GM12875 (cell line): ENCODE data around the gene TRAF2.
A peak's percentile ranks its signal among the peaks of the same experiment; 100 is the strongest.

Experiments
- H3K4me3 ChIP-seq: one replicate; pipeline ENCODE4 v1.5.1; 2011; ENCODE audit warnings: low read depth, low read length, control low read depth
- TF ChIP-seq, protein P1 (sequence below): IDR thresholded peaks from 2 replicates; pipeline ENCODE4 v1.5.1; 2011; ENCODE audit warnings: low read depth, mild to moderate bottlenecking, control low read depth, inconsistent platforms, low read length, moderate library complexity, borderline replicate concordance; ENCODE audit not compliant: insufficient read depth

The TRAF2 gene

DNA sequence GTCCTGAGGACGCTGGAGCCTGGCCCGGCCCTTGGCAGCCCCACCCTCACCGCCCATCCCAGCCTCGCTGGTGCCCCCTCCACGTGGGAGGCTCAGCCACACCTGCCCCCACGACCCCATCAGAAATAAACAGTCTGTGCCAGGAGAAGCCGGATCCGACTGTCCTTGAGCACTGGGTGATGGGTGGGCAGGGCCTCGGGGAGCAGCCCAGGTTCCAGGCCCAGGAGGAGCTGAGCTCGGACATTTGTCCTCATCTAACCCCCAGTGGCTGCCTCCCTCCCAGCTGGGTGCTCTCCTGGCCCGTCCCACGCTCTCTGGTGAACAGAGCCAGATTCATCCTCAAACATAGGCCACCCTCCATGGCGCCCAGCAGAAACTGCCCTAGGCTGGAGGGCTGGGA lies 86.4 kb downstream of the TRAF2 start:
- TF ChIP-seq, protein P1, sequence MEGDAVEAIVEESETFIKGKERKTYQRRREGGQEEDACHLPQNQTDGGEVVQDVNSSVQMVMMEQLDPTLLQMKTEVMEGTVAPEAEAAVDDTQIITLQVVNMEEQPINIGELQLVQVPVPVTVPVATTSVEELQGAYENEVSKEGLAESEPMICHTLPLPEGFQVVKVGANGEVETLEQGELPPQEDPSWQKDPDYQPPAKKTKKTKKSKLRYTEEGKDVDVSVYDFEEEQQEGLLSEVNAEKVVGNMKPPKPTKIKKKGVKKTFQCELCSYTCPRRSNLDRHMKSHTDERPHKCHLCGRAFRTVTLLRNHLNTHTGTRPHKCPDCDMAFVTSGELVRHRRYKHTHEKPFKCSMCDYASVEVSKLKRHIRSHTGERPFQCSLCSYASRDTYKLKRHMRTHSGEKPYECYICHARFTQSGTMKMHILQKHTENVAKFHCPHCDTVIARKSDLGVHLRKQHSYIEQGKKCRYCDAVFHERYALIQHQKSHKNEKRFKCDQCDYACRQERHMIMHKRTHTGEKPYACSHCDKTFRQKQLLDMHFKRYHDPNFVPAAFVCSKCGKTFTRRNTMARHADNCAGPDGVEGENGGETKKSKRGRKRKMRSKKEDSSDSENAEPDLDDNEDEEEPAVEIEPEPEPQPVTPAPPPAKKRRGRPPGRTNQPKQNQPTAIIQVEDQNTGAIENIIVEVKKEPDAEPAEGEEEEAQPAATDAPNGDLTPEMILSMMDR: no peak
- H3K4me3 ChIP-seq: no peak overlapping the region

- TF ChIP-seq, protein P1: no peak
- H3K4me3 ChIP-seq: no peak overlapping the region
Measured at GRCh38 chr9:136973618-136974617, 87.6 kb downstream of the TRAF2 start.

GRCh38 chr9:136974817-136975535 lies 88.7 kb downstream of the TRAF2 start:
- TF ChIP-seq, protein P1: no peak
- H3K4me3 ChIP-seq: no peak overlapping the region

DNA sequence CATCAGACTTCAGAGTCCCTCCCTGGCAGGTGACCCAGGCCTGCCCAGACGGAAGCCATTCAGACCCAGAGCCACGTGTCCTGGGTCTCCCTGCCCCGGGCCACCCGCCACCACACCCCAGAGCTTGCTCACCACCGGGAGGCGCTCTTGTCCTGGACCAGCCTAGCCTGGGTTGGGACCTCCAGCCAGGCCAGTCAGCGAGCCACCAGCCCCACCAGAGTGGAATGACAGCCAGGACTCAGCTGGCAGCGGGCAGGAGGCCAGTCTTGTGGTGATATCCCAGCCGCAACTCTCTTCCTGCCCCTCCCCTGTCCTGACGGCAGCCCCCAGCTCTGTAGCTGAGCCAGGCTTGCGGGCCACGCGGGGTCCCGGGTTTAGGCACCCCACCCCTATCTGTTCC lies 89.3 kb downstream of the TRAF2 start:
- TF ChIP-seq, protein P1: peak; percentile 39; the same call in 1 of the 2 replicates
- H3K4me3 ChIP-seq: no peak overlapping the region
